22Rv1 (cell line): Measurements from ENCODE around the gene PLA2G4C.

ENCODE experiments used
- ZFX ChIP-seq: fragments of 450-650 bp; IDR thresholded peaks from 2 replicates; pipeline ENCODE4 v1.6.1; 2017; ENCODE audit warnings: antibody characterized with exemption, borderline replicate concordance
- TF ChIP-seq, protein P1 (sequence below): fragments of 450-650 bp; IDR thresholded peaks from 2 replicates; pipeline ENCODE4 v1.5.1; 2017; ENCODE audit warnings: mild to moderate bottlenecking

DNA sequence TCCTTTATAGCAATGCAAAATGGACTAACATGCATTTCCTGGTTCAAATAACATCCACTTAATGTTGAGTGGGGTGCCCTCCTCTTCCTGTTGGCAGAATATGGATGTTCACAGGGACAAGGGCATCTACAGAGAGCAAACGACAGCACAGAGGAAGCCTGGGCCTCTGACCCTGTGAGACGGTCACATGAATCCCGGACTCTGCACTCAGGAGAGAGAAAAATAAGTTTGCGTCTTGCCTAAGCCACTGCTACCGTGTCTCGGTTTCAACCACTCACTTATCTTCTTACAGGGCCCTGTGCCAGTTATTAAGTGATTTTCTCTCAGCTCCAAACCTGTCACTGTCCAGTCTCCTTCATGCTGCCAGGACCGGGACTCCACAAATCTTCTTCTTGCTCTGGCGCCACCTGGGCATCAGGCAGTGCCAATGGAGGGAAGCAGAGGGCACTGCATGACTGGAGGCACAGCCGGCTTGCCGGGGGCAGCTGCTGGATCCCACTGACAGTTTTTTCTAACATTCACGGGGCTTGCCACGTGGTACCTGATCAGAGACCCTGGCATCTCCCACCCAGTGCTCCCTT, 47.7 kb upstream of the PLA2G4C start:
- TF ChIP-seq, protein P1, sequence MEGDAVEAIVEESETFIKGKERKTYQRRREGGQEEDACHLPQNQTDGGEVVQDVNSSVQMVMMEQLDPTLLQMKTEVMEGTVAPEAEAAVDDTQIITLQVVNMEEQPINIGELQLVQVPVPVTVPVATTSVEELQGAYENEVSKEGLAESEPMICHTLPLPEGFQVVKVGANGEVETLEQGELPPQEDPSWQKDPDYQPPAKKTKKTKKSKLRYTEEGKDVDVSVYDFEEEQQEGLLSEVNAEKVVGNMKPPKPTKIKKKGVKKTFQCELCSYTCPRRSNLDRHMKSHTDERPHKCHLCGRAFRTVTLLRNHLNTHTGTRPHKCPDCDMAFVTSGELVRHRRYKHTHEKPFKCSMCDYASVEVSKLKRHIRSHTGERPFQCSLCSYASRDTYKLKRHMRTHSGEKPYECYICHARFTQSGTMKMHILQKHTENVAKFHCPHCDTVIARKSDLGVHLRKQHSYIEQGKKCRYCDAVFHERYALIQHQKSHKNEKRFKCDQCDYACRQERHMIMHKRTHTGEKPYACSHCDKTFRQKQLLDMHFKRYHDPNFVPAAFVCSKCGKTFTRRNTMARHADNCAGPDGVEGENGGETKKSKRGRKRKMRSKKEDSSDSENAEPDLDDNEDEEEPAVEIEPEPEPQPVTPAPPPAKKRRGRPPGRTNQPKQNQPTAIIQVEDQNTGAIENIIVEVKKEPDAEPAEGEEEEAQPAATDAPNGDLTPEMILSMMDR = peak; percentile 11; the same call in 1 of the 2 replicates
- TF ChIP-seq ZFX = no peak
